H9 (cell line): ENCODE measurements around the gene RRBP1. TPM values are rescaled to one million over a fixed set of nuclear protein-coding genes. Genes with fewer than 3 reads are reported as not detected.

Experiments used
- DNase-seq: peaks from one replicate; pipeline ENCODE4 v3.0.0-alpha.2; 2017
- H2AFZ ChIP-seq: one replicate; pipeline ENCODE4 v1.6.1; 2013; ENCODE audit warnings: mild to moderate bottlenecking, low read length, control low read depth, moderate library complexity
- H2AK5ac ChIP-seq: 2 replicates; pipeline ENCODE4 v1.6.1; 2013; ENCODE audit warnings: low read length, control low read depth, mixed read lengths; ENCODE audit not compliant: insufficient read length
- H2BK120ac ChIP-seq: one replicate; pipeline ENCODE4 v1.6.1; 2013; ENCODE audit warnings: low read depth, mild to moderate bottlenecking, low read length, control low read depth, inconsistent platforms; ENCODE audit not compliant: poor library complexity, severe bottlenecking
- H2BK12ac ChIP-seq: 2 replicates; pipeline ENCODE4 v1.6.1; 2013; ENCODE audit warnings: low read length, control low read depth, mixed read lengths, low read depth; ENCODE audit not compliant: insufficient read length
- H2BK15ac ChIP-seq: 2 replicates; pipeline ENCODE4 v1.6.1; 2013; ENCODE audit warnings: low read depth, low read length, control low read depth
- H2BK20ac ChIP-seq: one replicate; pipeline ENCODE4 v1.6.1; 2013; ENCODE audit warnings: low read depth, mild to moderate bottlenecking, low read length, control low read depth, inconsistent platforms; ENCODE audit not compliant: poor library complexity, severe bottlenecking
- H2BK5ac ChIP-seq: 2 replicates; pipeline ENCODE4 v1.6.1; 2013; ENCODE audit warnings: low read length, control low read depth, mixed read lengths; ENCODE audit not compliant: insufficient read length
- H3K14ac ChIP-seq: 2 replicates; pipeline ENCODE4 v1.6.1; 2013; ENCODE audit warnings: low read length, control low read depth; ENCODE audit not compliant: insufficient read depth
- H3K18ac ChIP-seq: 2 replicates; pipeline ENCODE4 v1.6.1; 2013; ENCODE audit warnings: low read depth, mild to moderate bottlenecking, mixed read lengths, low read length, control low read depth; ENCODE audit not compliant: insufficient read length
- H3K23ac ChIP-seq: 2 replicates; pipeline ENCODE4 v1.6.1; 2013; ENCODE audit warnings: low read length, control low read depth, mixed read lengths, low read depth; ENCODE audit not compliant: insufficient read length
- H3K23me2 ChIP-seq: 2 replicates; pipeline ENCODE4 v1.6.1; 2013; ENCODE audit warnings: low read depth, mild to moderate bottlenecking, mixed read lengths, low read length, control low read depth; ENCODE audit not compliant: insufficient read length, poor library complexity, severe bottlenecking
- H3K27ac ChIP-seq: 2 replicates; pipeline ENCODE4 v1.5.1; 2013; ENCODE audit warnings: low read length, control low read depth, mixed read lengths, low read depth; ENCODE audit not compliant: insufficient read length
- H3K27me3 ChIP-seq: 2 replicates; pipeline ENCODE4 v1.6.1; 2013; ENCODE audit warnings: low read length, control low read depth, inconsistent platforms; ENCODE audit not compliant: insufficient read depth
- H3K4ac ChIP-seq: 2 replicates; pipeline ENCODE4 v1.6.1; 2013; ENCODE audit warnings: low read depth, mild to moderate bottlenecking, control low read depth, inconsistent platforms, low read length, moderate library complexity
- H3K4me1 ChIP-seq: 2 replicates; pipeline ENCODE4 v1.6.1; 2013; ENCODE audit warnings: low read length, control low read depth, inconsistent platforms; ENCODE audit not compliant: insufficient read depth
- H3K4me2 ChIP-seq: 2 replicates; pipeline ENCODE4 v1.6.1; 2013; ENCODE audit warnings: low read length, control low read depth, mixed read lengths; ENCODE audit not compliant: insufficient read length, insufficient read depth
- H3K56ac ChIP-seq: 2 replicates; pipeline ENCODE4 v1.6.1; 2013; ENCODE audit warnings: low read depth, mild to moderate bottlenecking, mixed read lengths, low read length, control low read depth; ENCODE audit not compliant: insufficient read length
- H3K79me1 ChIP-seq: 2 replicates; pipeline ENCODE4 v1.6.1; 2013; ENCODE audit warnings: low read depth, mild to moderate bottlenecking, moderate library complexity, low read length, control low read depth, inconsistent platforms; ENCODE audit not compliant: insufficient read depth, poor library complexity, severe bottlenecking
- H3K79me2 ChIP-seq: 2 replicates; pipeline ENCODE4 v1.6.1; 2013; ENCODE audit warnings: low read length, control low read depth, inconsistent platforms; ENCODE audit not compliant: insufficient read depth
- H3K9ac ChIP-seq: 2 replicates; pipeline ENCODE4 v1.6.1; 2013; ENCODE audit warnings: low read length, control low read depth, mixed read lengths; ENCODE audit not compliant: insufficient read length; ENCODE audit errors: extremely low read depth
- H3K9me3 ChIP-seq: one replicate; pipeline ENCODE4 v1.6.1; 2013; ENCODE audit warnings: low read depth, low read length, inconsistent platforms; ENCODE audit not compliant: control insufficient read depth
- H3T11ph ChIP-seq: one replicate; pipeline ENCODE4 v1.6.1; 2013; ENCODE audit warnings: mild to moderate bottlenecking, low read length, control low read depth, inconsistent platforms
- H4K20me1 ChIP-seq: one replicate; pipeline ENCODE4 v1.6.1; 2013; ENCODE audit not compliant: control insufficient read depth, insufficient read length, insufficient read depth
- H4K5ac ChIP-seq: 2 replicates; pipeline ENCODE4 v1.6.1; 2013; ENCODE audit warnings: low read depth, mild to moderate bottlenecking, mixed read lengths, low read length, control low read depth; ENCODE audit not compliant: insufficient read length
- H4K8ac ChIP-seq: replicated peaks from 2 replicates; pipeline ENCODE4 v1.6.1; 2013; ENCODE audit warnings: low read length, control low read depth, mixed read lengths, low read depth; ENCODE audit not compliant: insufficient read length
- H4K91ac ChIP-seq: 2 replicates; pipeline ENCODE4 v1.6.1; 2013; ENCODE audit warnings: low read depth, mild to moderate bottlenecking, moderate library complexity, mixed read lengths, low read length, control low read depth; ENCODE audit not compliant: insufficient read length
- H3K27ac Mint-ChIP-seq, 3 experiments: 2 replicates in 2 of 3; 3 replicates in 1 of 3; pipeline ENCODE4 v1.8.0; 2020 to 2021; ENCODE audit warnings: mixed read lengths in 3 of 3, mild to moderate bottlenecking in 1 of 3, moderate library complexity in 1 of 3
- H3K27me3 Mint-ChIP-seq: 2 replicates; pipeline ENCODE4 v1.8.0; 2021; ENCODE audit warnings: low read depth, mild to moderate bottlenecking, moderate library complexity, mixed read lengths
- H3K36me3 Mint-ChIP-seq, 3 experiments: 2 replicates in 2 of 3; 3 replicates in 1 of 3; pipeline ENCODE4 v1.8.0; 2020 to 2021; ENCODE audit warnings: low read depth in 3 of 3, mixed read lengths in 3 of 3; ENCODE audit not compliant: insufficient read depth in 1 of 3
- H3K4me1 Mint-ChIP-seq, 2 experiments: 2 replicates each; pipeline ENCODE4 v1.8.0; 2020; ENCODE audit warnings: mixed read lengths in 2 of 2
- H3K4me3 Mint-ChIP-seq, 2 experiments: 2 replicates in 1 of 2; 3 replicates in 1 of 2; pipeline ENCODE4 v1.8.0; 2020 to 2021; ENCODE audit warnings: mild to moderate bottlenecking in 2 of 2, mixed read lengths in 2 of 2, moderate library complexity in 1 of 2
- H3K9me3 Mint-ChIP-seq, 2 experiments: 2 replicates in 1 of 2; 3 replicates in 1 of 2; pipeline ENCODE4 v1.8.0; 2020; ENCODE audit warnings: mild to moderate bottlenecking in 2 of 2, mixed read lengths in 2 of 2, moderate library complexity in 1 of 2
- WGBS: extraction: QIAGEN DNeasy Blood & Tissue Kit; methylation state at CpG from one replicate; pipeline ENCODE4 v1.1.7; 2013; ENCODE audit warnings: missing lambda C conversion rate, low lambda C conversion rate, mixed read lengths; ENCODE audit not compliant: insufficient read length; ENCODE audit errors: extremely low coverage; 5-methylcytosine and 5-hydroxymethylcytosine counted together
- total RNA-seq: library from RNA; stranded (reverse); gene quantifications from 2 replicates; pipeline ENCODE4 v1.2.1, GENCODE V29; 2021
- TF ChIP-seq, protein P1 (sequence below): fragments of 200-600 bp; sonication (generic); conservative IDR thresholded peaks from 3 replicates; pipeline ENCODE4 v1.8.0; 2021; ENCODE audit warnings: antibody characterized with exemption, mild to moderate bottlenecking

The RRBP1 gene
- total RNA-seq, 1 experiment from 2014 or later: 97.8 TPM

DNA sequence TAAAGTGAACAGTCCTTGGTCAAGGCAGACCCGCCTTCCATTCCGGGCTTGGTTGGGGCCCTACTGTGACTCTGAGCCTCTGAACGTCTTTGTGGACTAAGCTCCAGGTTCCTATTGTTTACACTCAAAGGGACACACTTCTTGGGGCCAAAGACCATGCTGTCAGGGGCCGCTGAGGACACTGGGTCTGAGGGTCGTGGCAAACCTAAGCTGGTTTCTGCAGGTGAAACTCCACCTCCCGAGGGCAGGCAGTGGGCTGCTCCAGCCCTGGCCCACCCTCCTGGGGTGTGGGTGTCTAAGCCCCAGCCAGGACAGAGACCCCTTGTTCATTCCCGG lies 69.1 kb downstream of the RRBP1 start:
- Histone ChIP-seq H3K4me1 (no peaks in the 10 kb centered on the region), H3K18ac (no peak overlapping the region), H2BK20ac (no peak overlapping the region), H2BK5ac (no peak overlapping the region), H4K8ac (no peak overlapping the region), H4K5ac (no peak overlapping the region), H4K20me1 (no peaks in the 10 kb centered on the region), H3K9ac (no peak overlapping the region), H3K23ac (no peak overlapping the region), H3K14ac (no peak overlapping the region; the same call in 1 of the 2 replicates), H3K23me2 (no peaks in the 10 kb centered on the region), H3K27me3 (no peaks in the 10 kb centered on the region), H2AFZ (no peak overlapping the region), H2AK5ac (no peak overlapping the region), H3K4me2 (no peak overlapping the region), H3K9me3 (no peaks in the 10 kb centered on the region), H3K4ac (no peak overlapping the region), H3K79me2 (no peaks in the 10 kb centered on the region), H2BK120ac (no peak overlapping the region), H3T11ph (no peak overlapping the region), H2BK15ac (no peak overlapping the region), H3K79me1 (no peaks in the 10 kb centered on the region), H3K56ac (no peak overlapping the region), H4K91ac (no peak overlapping the region), H2BK12ac (no peak overlapping the region), H3K27ac (no peak overlapping the region)
- peak overlapping the region in 2 of 3 experiments; percentile 77 to 93; a peak in 1 of 7 replicates for H3K27ac Mint-ChIP-seq
- TF ChIP-seq, protein P1, sequence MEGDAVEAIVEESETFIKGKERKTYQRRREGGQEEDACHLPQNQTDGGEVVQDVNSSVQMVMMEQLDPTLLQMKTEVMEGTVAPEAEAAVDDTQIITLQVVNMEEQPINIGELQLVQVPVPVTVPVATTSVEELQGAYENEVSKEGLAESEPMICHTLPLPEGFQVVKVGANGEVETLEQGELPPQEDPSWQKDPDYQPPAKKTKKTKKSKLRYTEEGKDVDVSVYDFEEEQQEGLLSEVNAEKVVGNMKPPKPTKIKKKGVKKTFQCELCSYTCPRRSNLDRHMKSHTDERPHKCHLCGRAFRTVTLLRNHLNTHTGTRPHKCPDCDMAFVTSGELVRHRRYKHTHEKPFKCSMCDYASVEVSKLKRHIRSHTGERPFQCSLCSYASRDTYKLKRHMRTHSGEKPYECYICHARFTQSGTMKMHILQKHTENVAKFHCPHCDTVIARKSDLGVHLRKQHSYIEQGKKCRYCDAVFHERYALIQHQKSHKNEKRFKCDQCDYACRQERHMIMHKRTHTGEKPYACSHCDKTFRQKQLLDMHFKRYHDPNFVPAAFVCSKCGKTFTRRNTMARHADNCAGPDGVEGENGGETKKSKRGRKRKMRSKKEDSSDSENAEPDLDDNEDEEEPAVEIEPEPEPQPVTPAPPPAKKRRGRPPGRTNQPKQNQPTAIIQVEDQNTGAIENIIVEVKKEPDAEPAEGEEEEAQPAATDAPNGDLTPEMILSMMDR: no peak
- H3K36me3 Mint-ChIP-seq: peaks cover 3 to 22% (median 9%) of the 10 kb centered on the region in 3 experiments; a peak in 6 of 7 replicates
- H3K4me3 Mint-ChIP-seq: no peak overlapping the region
- DNase-seq: no peak
- H3K27me3 Mint-ChIP-seq: no peaks in the 10 kb centered on the region; the same call in 1 of the 2 replicates
- no CpG with 5 or more reads among the region's 7 CpGs for WGBS
- H3K9me3 Mint-ChIP-seq: no peaks in the 10 kb centered on the region
- H3K4me1 Mint-ChIP-seq: peaks cover 7 to 14% of the 10 kb centered on the region in 2 experiments
